IMR-90 (cell line): ENCODE data around the gene SH3TC1. TPM values are rescaled to one million over a fixed set of nuclear protein-coding genes. Genes with fewer than 3 reads are reported as not detected.
A peak's percentile ranks its signal among the peaks of the same experiment; 100 is the strongest.

Source experiments
- ATAC-seq: fragments of 200-7000 bp; cut with Tn5 transposase; 2 replicates; pipeline ENCODE4 v1.9.1; 2020; ENCODE audit warnings: low read depth, mild to moderate bottlenecking, moderate library complexity
- BruUV-seq: library from RNA; stranded (reverse); fragments of 400-500 nt; replicated peaks from 2 replicates; lab custom pipeline; 2021; lab: Mats Ljungman, UMichigan
- CTCF ChIA-PET: fragments of 300-600 bp; formaldehyde crosslinking; extraction: SDS; loops from one replicate; lab custom pipeline; 2021; ENCODE audit warnings: antibody characterized with exemption; lab: Yijun Ruan, JAX
- POLR2A ChIA-PET: fragments of 300-600 bp; sonication (Branson Sonifier 250); formaldehyde crosslinking; loops from one replicate; lab custom pipeline; 2022; ENCODE audit warnings: antibody characterized with exemption; ENCODE audit not compliant: unreplicated experiment; lab: Charles Lee
- DNase-seq: peaks from one replicate; pipeline ENCODE4 v3.0.0; 2013
- H2AFZ ChIP-seq: replicated peaks from 2 replicates; pipeline ENCODE3; 2013; ENCODE audit warnings: low read length, mild to moderate bottlenecking; ENCODE audit not compliant: poor library complexity
- H2AK5ac ChIP-seq: 2 replicates; pipeline ENCODE4 v1.6.1; 2013; ENCODE audit warnings: low read depth, low read length, inconsistent platforms
- H2AK9ac ChIP-seq: replicated peaks from 2 replicates; pipeline ENCODE3; 2013; ENCODE audit warnings: mild to moderate bottlenecking, low read depth, low read length, moderate library complexity; ENCODE audit not compliant: poor library complexity
- H2BK120ac ChIP-seq: 2 replicates; pipeline ENCODE4 v1.6.1; 2013; ENCODE audit warnings: low read depth, low read length, inconsistent platforms
- H2BK15ac ChIP-seq: 3 replicates; pipeline ENCODE4 v1.6.1; 2013; ENCODE audit warnings: low read depth, low read length, inconsistent platforms
- H2BK20ac ChIP-seq: 2 replicates; pipeline ENCODE4 v1.6.1; 2013; ENCODE audit warnings: low read depth, mild to moderate bottlenecking, inconsistent platforms, low read length, moderate library complexity
- H2BK5ac ChIP-seq: 2 replicates; pipeline ENCODE4 v1.6.1; 2013; ENCODE audit warnings: mild to moderate bottlenecking, low read depth, low read length, inconsistent platforms; ENCODE audit not compliant: poor library complexity, severe bottlenecking
- H3K14ac ChIP-seq: replicated peaks from 2 replicates; pipeline ENCODE4 v1.6.1; 2013; ENCODE audit warnings: low read depth, low read length, inconsistent platforms
- H3K18ac ChIP-seq: 2 replicates; pipeline ENCODE4 v1.6.1; 2013; ENCODE audit warnings: low read depth, low read length, control low read depth
- H3K23ac ChIP-seq: 2 replicates; pipeline ENCODE4 v1.6.1; 2013; ENCODE audit warnings: low read depth, low read length, inconsistent platforms
- H3K27ac ChIP-seq: 2 replicates; pipeline ENCODE4 v1.5.1; 2013; ENCODE audit warnings: mild to moderate bottlenecking, control low read depth, low read length; ENCODE audit not compliant: insufficient read depth
- H3K27me3 ChIP-seq: 2 replicates; pipeline ENCODE4 v1.6.1; 2013; ENCODE audit warnings: low read length; ENCODE audit not compliant: control insufficient read depth, insufficient read depth
- H3K36me3 ChIP-seq: 2 replicates; pipeline ENCODE4 v1.6.1; 2013; ENCODE audit warnings: low read length, mixed read lengths; ENCODE audit not compliant: control insufficient read depth, insufficient read depth
- H3K4ac ChIP-seq: 2 replicates; pipeline ENCODE4 v1.6.1; 2013; ENCODE audit warnings: low read depth, low read length, inconsistent platforms
- H3K4me1 ChIP-seq: 2 replicates; pipeline ENCODE4 v1.6.1; 2013; ENCODE audit warnings: low read length, mixed read lengths; ENCODE audit not compliant: control insufficient read depth, insufficient read depth
- H3K4me2 ChIP-seq: 2 replicates; pipeline ENCODE4 v1.6.1; 2013; ENCODE audit warnings: low read depth, mild to moderate bottlenecking, control low read depth, low read length, moderate library complexity
- H3K4me3 ChIP-seq: 2 replicates; pipeline ENCODE4 v1.5.1; 2013; ENCODE audit warnings: low read depth, mild to moderate bottlenecking, control low read depth, low read length, moderate library complexity; ENCODE audit not compliant: insufficient read depth
- H3K56ac ChIP-seq: 2 replicates; pipeline ENCODE4 v1.6.1; 2013; ENCODE audit warnings: low read length, inconsistent platforms; ENCODE audit not compliant: insufficient read depth; ENCODE audit errors: extremely low read depth
- H3K79me1 ChIP-seq, 2 experiments: 2 replicates each; pipeline ENCODE4 v1.6.1; 2013; ENCODE audit warnings: low read length in 2 of 2, inconsistent platforms in 1 of 2, low read depth in 1 of 2
- H3K9ac ChIP-seq: 2 replicates; pipeline ENCODE4 v1.6.1; 2013; ENCODE audit warnings: low read depth, low read length, control low read depth
- H3K9me1 ChIP-seq: 2 replicates; pipeline ENCODE4 v1.6.1; 2013; ENCODE audit warnings: low read length, inconsistent platforms; ENCODE audit not compliant: insufficient read depth
- H3K9me3 ChIP-seq: 2 replicates; pipeline ENCODE4 v1.6.1; 2013; ENCODE audit warnings: low read length; ENCODE audit not compliant: control insufficient read depth, insufficient read depth
- H4K20me1 ChIP-seq: 2 replicates; pipeline ENCODE4 v1.6.1; 2013; ENCODE audit warnings: low read length, inconsistent platforms; ENCODE audit not compliant: insufficient read depth
- H4K5ac ChIP-seq: 2 replicates; pipeline ENCODE4 v1.6.1; 2013; ENCODE audit warnings: mild to moderate bottlenecking, low read depth, low read length, control low read depth
- H4K8ac ChIP-seq, 2 experiments: 2 replicates each; pipeline ENCODE4 v1.6.1; 2013; ENCODE audit warnings: low read depth in 2 of 2, low read length in 2 of 2, control low read depth in 1 of 2, inconsistent platforms in 1 of 2
- H4K91ac ChIP-seq: 2 replicates; pipeline ENCODE4 v1.6.1; 2013; ENCODE audit warnings: low read depth, low read length, inconsistent platforms; ENCODE audit not compliant: insufficient read depth
- BHLHE40 ChIP-seq: fragments of 150-350 bp; IDR thresholded peaks from 2 replicates; pipeline ENCODE4 v1.6.1; 2016; ENCODE audit warnings: mild to moderate bottlenecking, low read depth, low read length
- CEBPB ChIP-seq: IDR thresholded peaks from 2 replicates; pipeline ENCODE4 v1.6.1; 2012; ENCODE audit warnings: low read depth, low read length, improper control_type of control experiment
- CHD1 ChIP-seq: IDR thresholded peaks from 2 replicates; pipeline ENCODE4 v1.6.1; 2012; ENCODE audit warnings: low read depth, low read length, improper control_type of control experiment
- CTCF ChIP-seq: conservative IDR thresholded peaks from 2 replicates; pipeline ENCODE4 v1.5.1; 2012; ENCODE audit warnings: mild to moderate bottlenecking, low read depth, low read length, improper control_type of control experiment
- ELK1 ChIP-seq: fragments of 150-350 bp; IDR thresholded peaks from 2 replicates; pipeline ENCODE4 v1.6.1; 2016; ENCODE audit warnings: low read depth, mild to moderate bottlenecking, low read length, moderate library complexity, borderline replicate concordance
- MXI1 ChIP-seq: IDR thresholded peaks from 2 replicates; pipeline ENCODE4 v1.6.1; 2012; ENCODE audit warnings: low read depth, mild to moderate bottlenecking, low read length, moderate library complexity, borderline replicate concordance
- NFE2L2 ChIP-seq: fragments of 150-350 bp; IDR thresholded peaks from 2 replicates; pipeline ENCODE4 v1.6.1; 2016; ENCODE audit warnings: low read depth, mild to moderate bottlenecking, low read length
- RAD21 ChIP-seq: IDR thresholded peaks from 2 replicates; pipeline ENCODE4 v1.6.1; 2012; ENCODE audit warnings: low read length, improper control_type of control experiment
- RCOR1 ChIP-seq: IDR thresholded peaks from 2 replicates; pipeline ENCODE4 v1.6.1; 2012; ENCODE audit warnings: mild to moderate bottlenecking, low read length, improper control_type of control experiment; ENCODE audit not compliant: insufficient replicate concordance
- USF2 ChIP-seq: fragments of 150-350 bp; IDR thresholded peaks from 2 replicates; pipeline ENCODE4 v1.6.1; 2017; ENCODE audit warnings: mild to moderate bottlenecking, antibody characterized with exemption, low read length, low read depth
- WGBS, 2 experiments: methylation state at CpG; one replicate each; pipeline versions ENCODE4 v1.1.5 to v1.1.7; 2013; ENCODE audit warnings: missing lambda C conversion rate in 2 of 2; ENCODE audit not compliant: insufficient read length in 1 of 2; ENCODE audit errors: extremely low coverage in 2 of 2; 5-methylcytosine and 5-hydroxymethylcytosine counted together
- dilution Hi-C: fragments of 300-500 bp; cut with HindIII; formaldehyde crosslinking; loops from one replicate; pipeline ENCODE4 v1.14.3; 2018; ENCODE audit warnings: low sequenced_read_pairs; ENCODE audit not compliant: unreplicated experiment
- in situ Hi-C: fragments of 300-500 bp; cut with MboI; formaldehyde crosslinking; loops from 3 replicates; pipeline ENCODE4 v1.14.3; 2019; ENCODE audit warnings: low sequenced_read_pairs, inconsistent platforms, mixed read lengths
- intact Hi-C: fragments of 100-400 bp; cut with micrococcal nuclease; formaldehyde crosslinking; loops from 2 replicates; pipeline ENCODE4 v1.10.0; 2022
- polyA plus RNA-seq, 3 experiments: library from polyadenylated mRNA; depleted of rRNA; stranded (reverse); fragments of >200 nt; gene quantifications; 2 replicates each; pipeline ENCODE4 v1.2.3, GENCODE V29; 2012; ENCODE audit warnings: low replicate concordance in 1 of 3
- total RNA-seq: library from RNA; depleted of rRNA; stranded (reverse); fragments of >200 nt; gene quantifications from 2 replicates; pipeline ENCODE4 v1.2.3, GENCODE V29; 2012

Gene SH3TC1
- total and polyA plus RNA-seq, 2 of the 4 experiments (the other 2 are of a cell fraction): 1.6 to 2.2 TPM

- no peak overlapping the region for H3K23ac ChIP-seq
- H3K9me1 ChIP-seq: peaks cover 9% of the 10 kb centered on the region
- intact Hi-C loops (loop anchor here (5.0 kb wide), 1 partner anchor 73 kb away; no protein-coding TSS in a partner anchor), dilution Hi-C loops (no loop called here), in situ Hi-C loops (no loop called here)
- TF ChIP-seq USF2 (no peak), CTCF (no peak), MXI1 (no peak), RCOR1 (no peak), ELK1 (no peak), CHD1 (no peak), BHLHE40 (no peak), RAD21 (no peak), CEBPB (no peak), NFE2L2 (no peak)
- H4K91ac ChIP-seq: peak overlapping the region; percentile 67
- peak overlapping the region; percentile 92 for H3K4ac ChIP-seq
- no peaks in the 10 kb centered on the region for H3K36me3 ChIP-seq
- no peak overlapping the region for H3K4me3 ChIP-seq
- peaks cover 4 to 34% of the 10 kb centered on the region in 2 experiments; a peak in 3 of 4 replicates for H3K79me1 ChIP-seq
- H3K4me1 ChIP-seq: peaks cover 36% of the 10 kb centered on the region
- H4K5ac ChIP-seq: peak overlapping the region; percentile 40; the same call in 1 of the 2 replicates
- no peaks in the 10 kb centered on the region for H3K27me3 ChIP-seq
- DNase-seq: no peak
- peak overlapping the region; percentile 78; the same call in 2 of the 3 replicates for H2BK15ac ChIP-seq
- H2BK120ac ChIP-seq: peak overlapping the region; percentile 80
- peak overlapping the region; percentile 18; the same call in 1 of the 2 replicates for H3K27ac ChIP-seq
- ChIA-PET POLR2A (no interaction called here), CTCF (no interaction called here)
- H3K56ac ChIP-seq: peak overlapping the region; percentile 55
- peak overlapping the region; percentile 61 for H2BK20ac ChIP-seq
- no peak overlapping the region; the same call in 1 of the 2 replicates for H3K9ac ChIP-seq
- no peak for ATAC-seq
- peaks cover 3% of the 10 kb centered on the region for H4K20me1 ChIP-seq
- peak overlapping the region; percentile 59 to 77; a peak in 3 of 4 replicates for H4K8ac ChIP-seq
- no peak overlapping the region for H2BK5ac ChIP-seq
- 100% methylated on average over 2 of the region's 22 CpGs; no CpG with 5 or more reads in 1 of the 2 experiments for WGBS, 2 experiments
- H3K14ac ChIP-seq: peak overlapping the region; percentile 78
- peak overlapping the region; percentile 67 for H2AK9ac ChIP-seq
- BruUV-seq: no TSS peak
- no peaks in the 10 kb centered on the region for H3K9me3 ChIP-seq
- no peak overlapping the region; the same call in 1 of the 2 replicates for H3K18ac ChIP-seq
- peak overlapping the region; percentile 45 for H2AFZ ChIP-seq
- H3K4me2 ChIP-seq: no peak overlapping the region
- H2AK5ac ChIP-seq: peak overlapping the region; percentile 95
Measured at GRCh38 chr4:8279321-8280157, 80.4 kb downstream of the SH3TC1 start.
